ENCODE data around the gene PAGE1.

- TF ChIP-seq EZH2 (IDR thresholded peaks at IDR 0.05; ENCODE audit: borderline replicate concordance, control insufficient read depth, low read depth, low read length): no peak
- no peak for TF ChIP-seq TBL1XR1 (IDR thresholded peaks at IDR 0.05; ENCODE audit: low read depth, low read length)
- no peak for TF ChIP-seq CREB1 (IDR thresholded peaks at IDR 0.05; ENCODE audit: low read depth)
- TF ChIP-seq MAX (IDR thresholded peaks at IDR 0.05; ENCODE audit: low read depth, low read length): no peak
- no peak for TF ChIP-seq CHD1 (IDR thresholded peaks at IDR 0.05; ENCODE audit: low read depth, low read length)
- no peak for TF ChIP-seq CTCF (IDR thresholded peaks at IDR 0.05 in 2 of 3, conservative IDR thresholded peaks at IDR 0.05 in 1 of 3; ENCODE audit: control insufficient read depth in 2 of 3, extremely low read depth in 1 of 3, insufficient read depth in 1 of 3, low read depth in 3 of 3, low read length in 3 of 3)
- TF ChIP-seq SIN3A (IDR thresholded peaks at IDR 0.05; ENCODE audit: low read depth, low read length): no peak
- no peak for TF ChIP-seq EGR1 (IDR thresholded peaks at IDR 0.05; ENCODE audit: borderline replicate concordance in 1 of 2, low read depth in 2 of 2, low read length in 2 of 2)
- TF ChIP-seq MEF2A (IDR thresholded peaks at IDR 0.05; ENCODE audit: insufficient read depth, low read depth, low read length): no peak
- TF ChIP-seq REST (IDR thresholded peaks at IDR 0.05; ENCODE audit: low read depth, low read length): no peak
- no peak for TF ChIP-seq POLR2A (IDR thresholded peaks at IDR 0.05; ENCODE audit: low read depth, low read length)
- no peak for TF ChIP-seq POLR2AphosphoS5 (IDR thresholded peaks at IDR 0.05; ENCODE audit: low read length)
- no peak for TF ChIP-seq RELA (IDR thresholded peaks at IDR 0.05; ENCODE audit: borderline replicate concordance, partially characterized antibody)
These were observed 30.4 kb upstream of the PAGE1 start for GRCh38 chrX:49725923-49726904.
